ENCODE results near the gene DPY19L2. TPM values are rescaled to one million over a fixed set of nuclear protein-coding genes. Genes with fewer than 3 reads are reported as not detected.
"Not testable (repeated sequence)": the region's sequence is repeated elsewhere in the genome, so short reads cannot be mapped to it uniquely, and the experiment has no call there.

DPY19L2 gene
- total RNA-seq, 1 donor from 2014 or later, result 9.6 TPM

DNA sequence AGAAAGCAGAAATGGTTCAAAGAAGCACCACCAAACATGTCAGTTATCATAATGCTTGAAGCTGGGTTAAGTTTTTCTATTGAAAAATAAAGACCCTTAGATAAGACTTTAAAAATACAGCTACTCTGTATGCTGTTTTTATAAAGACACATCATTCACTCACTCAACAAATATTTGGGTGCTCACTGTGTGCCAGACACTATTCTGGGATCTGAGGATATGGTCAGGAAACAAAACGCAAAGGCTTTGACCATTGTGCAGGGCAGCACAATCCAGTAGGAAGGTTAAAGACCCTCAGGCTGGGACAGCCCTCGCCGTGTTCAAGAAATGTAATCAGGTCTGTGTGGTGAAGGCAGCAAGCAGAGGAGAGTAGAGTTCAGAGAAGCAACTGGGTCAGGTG lies 38.0 kb upstream of the DPY19L2 start:
- no peak for DNase-seq (ENCODE audit: extremely low spot score in 2 of 2)
- intact Hi-C loops (cut with DNase I), result no loop called here
- Histone ChIP-seq H3K9me3 (no peaks in the 10 kb centered on the region), H3K27me3 (no peaks in the 10 kb centered on the region), H3K36me3 (no peaks in the 10 kb centered on the region), H3K27ac (no peak overlapping the region), H3K4me3 (no peak overlapping the region), H3K4me1 (no peaks in the 10 kb centered on the region)
- TF ChIP-seq, protein P1, sequence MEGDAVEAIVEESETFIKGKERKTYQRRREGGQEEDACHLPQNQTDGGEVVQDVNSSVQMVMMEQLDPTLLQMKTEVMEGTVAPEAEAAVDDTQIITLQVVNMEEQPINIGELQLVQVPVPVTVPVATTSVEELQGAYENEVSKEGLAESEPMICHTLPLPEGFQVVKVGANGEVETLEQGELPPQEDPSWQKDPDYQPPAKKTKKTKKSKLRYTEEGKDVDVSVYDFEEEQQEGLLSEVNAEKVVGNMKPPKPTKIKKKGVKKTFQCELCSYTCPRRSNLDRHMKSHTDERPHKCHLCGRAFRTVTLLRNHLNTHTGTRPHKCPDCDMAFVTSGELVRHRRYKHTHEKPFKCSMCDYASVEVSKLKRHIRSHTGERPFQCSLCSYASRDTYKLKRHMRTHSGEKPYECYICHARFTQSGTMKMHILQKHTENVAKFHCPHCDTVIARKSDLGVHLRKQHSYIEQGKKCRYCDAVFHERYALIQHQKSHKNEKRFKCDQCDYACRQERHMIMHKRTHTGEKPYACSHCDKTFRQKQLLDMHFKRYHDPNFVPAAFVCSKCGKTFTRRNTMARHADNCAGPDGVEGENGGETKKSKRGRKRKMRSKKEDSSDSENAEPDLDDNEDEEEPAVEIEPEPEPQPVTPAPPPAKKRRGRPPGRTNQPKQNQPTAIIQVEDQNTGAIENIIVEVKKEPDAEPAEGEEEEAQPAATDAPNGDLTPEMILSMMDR (IDR thresholded peaks at IDR 0.05), result no peak
- no peak for TF ChIP-seq POLR2A (IDR thresholded peaks at IDR 0.05)
- no peak for TF ChIP-seq POLR2AphosphoS5 (IDR thresholded peaks at IDR 0.05; ENCODE audit: insufficient read depth in 1 of 2, low read depth in 1 of 2)

DNA sequence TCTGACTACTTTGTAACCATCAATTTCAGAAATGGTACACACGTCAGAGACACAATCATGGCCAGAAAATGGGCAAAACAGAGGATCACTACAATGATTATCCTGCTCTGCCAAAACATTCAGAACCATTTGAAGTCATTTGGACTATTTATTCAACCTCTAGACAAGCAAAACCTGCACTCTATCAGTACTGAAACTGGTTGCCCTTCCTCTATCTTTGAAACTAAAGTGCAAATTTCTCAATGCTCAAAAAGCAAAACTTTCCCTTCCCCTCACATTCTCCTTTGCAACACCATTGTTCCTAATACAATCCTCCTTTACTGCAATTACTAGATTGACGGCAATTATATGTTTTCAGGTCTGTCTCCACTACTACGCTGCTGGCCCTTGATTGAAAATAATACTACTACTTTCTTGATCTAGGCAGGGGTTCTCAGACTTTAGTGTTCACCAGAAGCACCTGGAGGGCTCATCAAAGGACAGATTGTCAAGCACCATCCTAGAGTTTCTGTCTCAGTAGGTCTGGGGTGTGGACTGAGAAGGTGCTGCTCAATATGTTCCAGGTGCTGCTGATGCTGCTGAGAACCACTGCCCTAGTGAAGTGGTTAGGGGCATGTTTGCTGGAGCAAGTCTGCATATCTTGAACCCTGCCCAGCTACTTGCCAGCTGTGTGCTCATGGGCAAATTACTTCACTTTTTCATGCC lies 31.5 kb upstream of the DPY19L2 start:
- intact Hi-C loops (cut with DNase I); H3K27ac ChIP-seq: not testable (repeated sequence)

DNA sequence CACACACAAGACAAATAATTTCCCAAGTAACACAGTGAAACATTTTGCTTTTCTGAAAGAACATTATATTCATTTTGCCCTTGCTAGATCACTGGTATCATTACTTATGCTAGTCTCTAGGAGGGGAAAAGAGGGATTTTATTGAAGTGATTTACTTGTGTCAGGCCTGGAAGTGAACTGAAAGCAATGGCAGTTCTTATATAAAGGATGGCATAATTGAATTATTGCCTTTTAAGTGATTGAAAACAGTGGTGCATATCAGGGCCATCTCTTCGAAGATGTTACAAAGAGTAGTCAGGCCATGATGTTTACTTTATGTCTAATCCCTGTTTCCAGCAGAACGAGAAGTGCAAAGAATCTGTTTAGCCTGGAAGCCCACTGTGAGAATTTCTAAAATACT lies 30.7 kb upstream of the DPY19L2 start:
- H3K27ac ChIP-seq; H3K4me3 ChIP-seq; H3K4me1 ChIP-seq; H3K36me3 ChIP-seq; DNase-seq (ENCODE audit: extremely low spot score in 2 of 2); intact Hi-C loops (cut with DNase I); H3K27me3 ChIP-seq; H3K9me3 ChIP-seq: not testable (repeated sequence)

More for the DNA sequence above, 31.5 kb upstream of the DPY19L2 start:
- H3K27me3 ChIP-seq; H3K4me1 ChIP-seq; DNase-seq (ENCODE audit: extremely low spot score in 2 of 2); H3K9me3 ChIP-seq; H3K36me3 ChIP-seq; H3K4me3 ChIP-seq: not testable (repeated sequence)

DNA sequence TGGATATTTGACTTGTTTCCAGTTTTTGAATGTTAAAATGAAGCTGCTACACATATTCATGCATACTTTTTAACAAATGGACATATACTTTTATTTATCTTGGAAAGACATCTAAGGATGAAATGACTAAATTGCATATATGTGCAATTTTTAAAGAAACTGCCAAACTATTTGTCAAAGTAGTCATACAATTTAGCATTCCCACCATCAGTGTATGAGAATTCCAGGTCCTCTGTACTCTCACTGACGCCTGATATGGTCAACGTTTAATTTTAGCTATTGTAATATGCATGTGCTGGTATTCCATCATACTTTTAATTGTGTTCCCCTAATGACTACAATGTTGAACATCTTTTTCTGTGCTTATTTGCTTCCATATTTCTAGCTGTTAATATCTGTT lies 22.5 kb upstream of the DPY19L2 start:
- not testable (repeated sequence) for H3K4me1 ChIP-seq; DNase-seq (ENCODE audit: extremely low spot score in 2 of 2)

DNA sequence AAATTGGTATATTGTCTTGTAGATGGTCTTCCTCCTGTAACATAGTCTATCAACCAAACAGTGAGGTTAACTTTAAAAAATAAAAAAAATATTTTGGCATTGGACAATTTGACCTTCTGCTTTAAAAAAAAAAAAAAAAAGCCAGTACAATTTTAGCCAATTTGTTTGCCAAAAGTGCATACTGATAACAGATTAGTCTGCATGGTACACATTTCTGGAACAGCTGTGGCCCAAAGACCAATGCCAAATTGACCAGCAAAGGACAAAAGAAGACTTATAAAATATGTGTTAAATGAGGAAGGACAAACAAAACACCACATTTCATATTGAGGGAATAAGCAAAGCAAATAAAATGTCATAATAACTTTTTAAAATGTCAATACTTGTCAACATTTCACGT lies 20.8 kb upstream of the DPY19L2 start:
- H3K27me3 ChIP-seq; H3K27ac ChIP-seq; intact Hi-C loops (cut with DNase I); H3K4me1 ChIP-seq; DNase-seq (ENCODE audit: extremely low spot score in 2 of 2); H3K9me3 ChIP-seq; H3K36me3 ChIP-seq; H3K4me3 ChIP-seq: not testable (repeated sequence)

More for the DNA sequence above, 22.5 kb upstream of the DPY19L2 start:
- H3K4me3 ChIP-seq; H3K27me3 ChIP-seq; intact Hi-C loops (cut with DNase I); H3K27ac ChIP-seq; H3K36me3 ChIP-seq; H3K9me3 ChIP-seq: not testable (repeated sequence)

DNA sequence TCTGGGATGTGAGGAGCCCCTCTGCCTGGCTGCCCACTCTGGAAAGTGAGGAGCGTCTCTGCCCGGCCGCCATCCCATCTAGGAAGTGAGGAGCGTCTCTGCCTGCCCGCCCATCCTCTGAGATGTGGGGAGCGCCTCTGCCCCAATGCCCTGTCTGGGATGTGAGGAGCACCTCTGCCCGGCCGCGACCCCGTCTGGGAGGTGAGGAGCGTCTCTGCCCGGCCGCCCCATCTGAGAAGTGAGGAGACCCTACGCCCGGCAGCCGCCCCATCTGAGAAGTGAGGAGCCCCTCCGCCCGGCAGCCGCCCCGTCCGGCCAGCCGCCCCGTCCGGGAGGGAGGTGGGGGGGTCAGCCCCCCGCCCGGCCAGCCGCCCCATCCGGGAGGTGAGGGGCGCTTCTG lies 18.3 kb upstream of the DPY19L2 start:
- H3K27me3 ChIP-seq; H3K4me1 ChIP-seq; DNase-seq (ENCODE audit: extremely low spot score in 2 of 2); H3K27ac ChIP-seq; H3K36me3 ChIP-seq; intact Hi-C loops (cut with DNase I); H3K4me3 ChIP-seq; H3K9me3 ChIP-seq: not testable (repeated sequence)

DNA sequence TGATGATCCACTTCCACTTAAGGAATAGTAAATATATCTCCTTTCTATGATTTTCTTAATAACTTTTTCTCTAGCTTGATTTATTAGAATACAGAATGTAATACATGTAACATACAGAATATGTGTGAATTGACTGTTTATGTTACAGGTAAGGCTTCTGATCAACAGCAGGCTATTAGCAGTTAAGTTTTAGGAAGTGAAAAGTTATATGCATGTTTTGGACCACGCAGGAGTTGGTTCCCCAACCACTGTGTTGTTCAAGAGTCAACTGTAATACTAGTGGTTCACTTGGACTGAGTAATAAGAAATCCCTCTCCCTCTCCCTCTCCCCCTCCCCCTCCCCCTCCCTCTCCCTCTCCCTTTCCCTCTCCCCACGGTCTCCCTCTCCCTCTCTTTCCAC lies 17.5 kb upstream of the DPY19L2 start:
- H3K27me3 ChIP-seq; H3K27ac ChIP-seq; H3K36me3 ChIP-seq; intact Hi-C loops (cut with DNase I); H3K9me3 ChIP-seq; DNase-seq (ENCODE audit: extremely low spot score in 2 of 2); H3K4me1 ChIP-seq; H3K4me3 ChIP-seq: not testable (repeated sequence)

DNA sequence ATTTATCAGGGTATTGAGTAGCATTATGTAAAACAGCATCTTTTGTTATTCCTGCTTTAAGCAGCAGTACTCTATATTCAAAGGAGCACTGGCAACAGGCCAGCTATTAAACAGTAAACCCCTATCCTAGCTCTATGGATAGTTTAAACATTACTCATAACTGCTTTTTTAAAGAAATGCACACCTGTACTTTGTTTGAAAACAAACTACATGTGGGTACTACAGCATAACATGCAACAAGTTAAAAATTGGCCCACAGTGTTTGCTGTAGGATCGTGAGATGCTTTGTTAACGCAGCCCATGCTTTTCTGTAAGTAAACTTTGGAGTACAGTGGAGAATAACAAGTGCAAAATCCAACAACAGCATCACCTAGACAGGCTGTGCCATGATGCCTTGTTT lies 14.3 kb upstream of the DPY19L2 start:
- intact Hi-C loops (cut with DNase I); H3K9me3 ChIP-seq; H3K4me1 ChIP-seq; H3K27me3 ChIP-seq; DNase-seq (ENCODE audit: extremely low spot score in 2 of 2); H3K36me3 ChIP-seq; H3K4me3 ChIP-seq; H3K27ac ChIP-seq: not testable (repeated sequence)

DNA sequence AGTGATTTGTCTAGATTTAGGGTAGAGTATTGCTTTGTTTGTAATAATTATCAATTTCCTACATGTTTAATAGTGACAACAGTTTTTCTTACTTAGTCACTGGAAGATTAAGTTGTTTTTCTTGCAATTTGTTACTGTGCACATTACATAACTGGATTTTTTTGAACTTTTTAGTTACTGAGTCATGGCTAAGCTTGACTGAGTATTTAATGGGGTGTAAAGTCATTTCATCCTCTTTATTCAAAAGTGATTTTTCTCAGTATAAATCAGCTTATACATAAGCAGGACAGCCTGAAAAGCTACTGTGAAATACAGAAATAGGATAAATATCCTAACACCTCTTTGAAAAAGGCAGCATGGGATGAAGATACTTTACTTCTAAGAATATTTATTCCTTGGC lies 12.5 kb upstream of the DPY19L2 start:
- DNase-seq (ENCODE audit: extremely low spot score in 2 of 2); H3K4me3 ChIP-seq; H3K27ac ChIP-seq; H3K27me3 ChIP-seq; H3K9me3 ChIP-seq; H3K4me1 ChIP-seq; intact Hi-C loops (cut with DNase I); H3K36me3 ChIP-seq: not testable (repeated sequence)

Measured in vagina (tissue), 2 donors.